Brain microvascular endothelial cell (primary cell): ENCODE data around the gene SPCS1.

Experiments used
- DNase-seq: peaks from one replicate; pipeline ENCODE4 v3.0.0-alpha.2; 2020
- H3K27ac ChIP-seq: fragments of 250-450 bp; sonication (Bioruptor Pico); 2 replicates; pipeline ENCODE4 v1.5.1; 2020; ENCODE audit warnings: mild to moderate bottlenecking, moderate library complexity
- H3K27me3 ChIP-seq: fragments of 250-450 bp; sonication (Bioruptor Pico); replicated peaks from 2 replicates; pipeline ENCODE4 v1.5.1; 2020; ENCODE audit warnings: mild to moderate bottlenecking
- H3K36me3 ChIP-seq: fragments of 250-450 bp; sonication (Bioruptor Pico); replicated peaks from 2 replicates; pipeline ENCODE4 v1.5.1; 2020; ENCODE audit warnings: mild to moderate bottlenecking
- H3K4me3 ChIP-seq: 2 replicates; pipeline ENCODE4 v1.5.1; 2011; ENCODE audit warnings: low read depth, mild to moderate bottlenecking, control low read depth, low read length, moderate library complexity
- in situ Hi-C: cut with HindIII; loops from 2 replicates; pipeline ENCODE4 v1.10.0; 2017; ENCODE audit warnings: low sequenced_read_pairs, low pct_ligation_motif_present
- TF ChIP-seq, protein P1 (sequence below): IDR thresholded peaks from 2 replicates; pipeline ENCODE4 v1.5.1; 2011; ENCODE audit warnings: low read depth, mild to moderate bottlenecking, moderate library complexity, low read length, control low read depth, inconsistent platforms; ENCODE audit errors: missing control alignments

The SPCS1 gene

DNA sequence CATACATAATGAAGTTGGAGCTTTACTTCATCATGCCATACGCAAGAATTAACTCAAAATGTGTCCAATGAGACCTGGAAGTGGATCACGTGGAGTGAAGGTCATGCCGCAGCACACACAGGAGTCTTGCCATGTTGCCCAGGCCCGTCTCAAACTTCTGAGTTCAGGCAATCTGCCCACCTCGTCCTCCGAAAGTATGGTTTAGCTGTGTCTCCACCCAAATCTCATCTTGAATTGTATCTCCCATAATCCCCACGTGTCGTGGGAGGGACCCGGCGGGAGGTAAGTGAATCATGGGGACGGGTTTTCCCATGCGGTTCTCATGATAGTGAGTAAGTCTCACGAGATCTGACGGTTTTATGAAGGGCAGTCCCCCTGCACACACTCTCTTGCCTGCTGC lies 25.7 kb downstream of the SPCS1 start:
- no peak overlapping the region for H3K27ac ChIP-seq
- peaks cover 29% of the 10 kb centered on the region for H3K36me3 ChIP-seq
- no peak for DNase-seq
- no peaks in the 10 kb centered on the region for H3K27me3 ChIP-seq
- TF ChIP-seq, protein P1, sequence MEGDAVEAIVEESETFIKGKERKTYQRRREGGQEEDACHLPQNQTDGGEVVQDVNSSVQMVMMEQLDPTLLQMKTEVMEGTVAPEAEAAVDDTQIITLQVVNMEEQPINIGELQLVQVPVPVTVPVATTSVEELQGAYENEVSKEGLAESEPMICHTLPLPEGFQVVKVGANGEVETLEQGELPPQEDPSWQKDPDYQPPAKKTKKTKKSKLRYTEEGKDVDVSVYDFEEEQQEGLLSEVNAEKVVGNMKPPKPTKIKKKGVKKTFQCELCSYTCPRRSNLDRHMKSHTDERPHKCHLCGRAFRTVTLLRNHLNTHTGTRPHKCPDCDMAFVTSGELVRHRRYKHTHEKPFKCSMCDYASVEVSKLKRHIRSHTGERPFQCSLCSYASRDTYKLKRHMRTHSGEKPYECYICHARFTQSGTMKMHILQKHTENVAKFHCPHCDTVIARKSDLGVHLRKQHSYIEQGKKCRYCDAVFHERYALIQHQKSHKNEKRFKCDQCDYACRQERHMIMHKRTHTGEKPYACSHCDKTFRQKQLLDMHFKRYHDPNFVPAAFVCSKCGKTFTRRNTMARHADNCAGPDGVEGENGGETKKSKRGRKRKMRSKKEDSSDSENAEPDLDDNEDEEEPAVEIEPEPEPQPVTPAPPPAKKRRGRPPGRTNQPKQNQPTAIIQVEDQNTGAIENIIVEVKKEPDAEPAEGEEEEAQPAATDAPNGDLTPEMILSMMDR = no peak
- in situ Hi-C loops = no loop called here
- no peak overlapping the region for H3K4me3 ChIP-seq

DNA sequence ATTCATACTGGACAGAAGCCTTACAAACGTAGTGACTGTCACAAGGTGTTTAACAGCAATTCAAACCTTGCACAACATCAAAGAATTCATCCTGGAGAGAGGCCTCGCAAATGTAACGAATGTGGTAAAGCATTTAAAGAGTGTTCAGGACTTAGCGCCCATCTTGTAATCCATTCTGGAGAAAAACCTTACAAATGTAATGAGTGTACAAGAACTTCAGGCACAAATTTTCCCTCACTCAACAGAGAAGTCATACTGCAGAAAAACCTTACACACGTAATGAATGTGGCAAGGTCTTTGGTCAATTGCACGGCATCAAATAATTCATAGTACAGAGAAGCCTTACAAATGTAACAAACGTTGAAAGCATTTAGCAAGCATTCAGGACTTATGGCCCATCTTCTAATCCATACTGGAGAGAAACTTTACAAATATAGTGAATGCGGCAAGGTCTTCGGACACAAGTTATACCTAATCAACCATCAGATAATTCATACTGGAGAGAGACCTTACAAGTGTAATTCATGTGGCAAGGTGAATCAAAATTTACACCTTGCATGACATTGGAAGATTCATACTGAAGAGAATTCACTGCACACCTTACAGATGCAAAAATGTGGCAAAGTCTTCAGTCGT lies 27.5 kb downstream of the SPCS1 start:
- TF ChIP-seq, protein P1 = no peak
- Histone ChIP-seq H3K27ac (no peak overlapping the region), H3K27me3 (no peaks in the 10 kb centered on the region), H3K4me3 (no peak overlapping the region), H3K36me3 (peaks cover 29% of the 10 kb centered on the region)
- DNase-seq = no peak
- in situ Hi-C loops = no loop called here

DNA sequence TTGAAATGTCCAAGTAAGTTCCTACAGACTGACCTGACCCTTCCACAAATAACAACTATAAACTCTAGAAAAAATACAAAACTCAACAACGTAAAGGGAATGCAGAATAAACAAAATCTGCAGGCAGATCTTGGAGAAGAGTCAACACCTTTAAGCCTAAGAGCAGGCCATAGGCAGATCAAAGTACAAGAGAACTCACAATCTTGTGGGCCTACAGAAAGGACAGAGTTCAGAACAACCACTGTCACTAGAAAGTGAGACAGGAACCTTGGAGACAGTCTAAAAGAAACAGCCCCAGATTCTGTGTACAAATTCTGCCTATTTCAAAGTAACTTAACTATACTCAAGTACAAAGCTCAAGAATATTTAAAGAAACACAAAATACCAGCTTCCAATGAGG lies 33.8 kb downstream of the SPCS1 start:
- Histone ChIP-seq H3K4me3 (no peak overlapping the region), H3K27me3 (no peaks in the 10 kb centered on the region), H3K27ac (no peak overlapping the region), H3K36me3 (peaks cover 33% of the 10 kb centered on the region)
- in situ Hi-C loops = no loop called here
- TF ChIP-seq, protein P1 = no peak
- no peak for DNase-seq

DNA sequence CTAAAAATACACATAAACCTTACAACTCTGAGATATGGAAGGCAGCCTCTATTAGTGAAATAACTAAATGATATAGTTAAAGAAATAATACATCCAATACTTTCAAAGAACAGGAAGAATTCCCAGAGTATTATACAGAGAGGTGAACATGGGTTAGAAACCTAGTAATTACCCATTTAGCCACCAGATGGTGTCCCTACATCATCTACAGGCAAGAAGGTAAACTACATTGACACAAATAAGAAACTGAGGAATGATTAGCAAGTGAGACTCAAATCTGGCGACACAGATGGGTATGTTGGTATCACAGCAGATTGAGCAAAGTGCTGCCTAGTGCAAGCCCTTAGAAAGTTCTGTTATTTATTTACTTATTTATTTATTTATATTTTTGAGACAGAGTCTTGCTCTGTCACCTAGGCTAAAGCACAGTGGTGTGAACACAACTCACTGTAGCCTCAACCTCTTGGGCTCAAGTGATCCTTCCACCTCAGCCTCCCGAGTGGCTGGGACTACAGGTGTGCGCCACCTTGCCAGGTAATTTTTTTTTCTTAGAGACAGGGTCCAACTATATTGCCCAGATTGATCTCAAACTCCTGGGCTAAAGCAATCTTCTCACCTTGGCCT lies 36.6 kb downstream of the SPCS1 start:
- DNase-seq = peak; percentile 32
- TF ChIP-seq, protein P1 = peak; percentile 44
- no peak overlapping the region for H3K27ac ChIP-seq
- no peak overlapping the region for H3K4me3 ChIP-seq
- H3K36me3 ChIP-seq = peaks cover 35% of the 10 kb centered on the region
- in situ Hi-C loops = no loop called here
- no peaks in the 10 kb centered on the region for H3K27me3 ChIP-seq

DNA sequence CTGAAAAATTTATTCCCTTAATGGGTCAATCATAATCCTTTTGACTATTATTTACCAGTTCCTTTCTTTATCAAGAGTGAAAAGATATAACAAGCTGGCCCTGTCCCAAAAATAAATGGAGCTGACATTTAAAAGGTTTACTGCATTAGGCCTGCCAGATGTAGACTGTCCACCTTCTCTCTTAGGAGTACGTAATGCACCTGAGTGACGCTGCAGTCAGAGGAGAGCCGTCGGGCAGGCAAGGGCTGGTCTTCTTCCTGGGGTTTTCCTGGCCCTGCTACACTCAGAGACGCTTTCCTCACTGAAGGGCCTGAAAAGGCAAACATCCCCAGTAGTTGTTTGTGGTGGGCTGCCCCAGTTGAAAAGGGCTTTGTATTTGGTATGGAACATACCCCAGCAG lies 37.2 kb downstream of the SPCS1 start:
- in situ Hi-C loops = no loop called here
- Histone ChIP-seq H3K36me3 (peaks cover 35% of the 10 kb centered on the region), H3K27me3 (no peaks in the 10 kb centered on the region), H3K4me3 (no peak overlapping the region), H3K27ac (no peak overlapping the region)
- DNase-seq = no peak
- TF ChIP-seq, protein P1 = no peak

DNA sequence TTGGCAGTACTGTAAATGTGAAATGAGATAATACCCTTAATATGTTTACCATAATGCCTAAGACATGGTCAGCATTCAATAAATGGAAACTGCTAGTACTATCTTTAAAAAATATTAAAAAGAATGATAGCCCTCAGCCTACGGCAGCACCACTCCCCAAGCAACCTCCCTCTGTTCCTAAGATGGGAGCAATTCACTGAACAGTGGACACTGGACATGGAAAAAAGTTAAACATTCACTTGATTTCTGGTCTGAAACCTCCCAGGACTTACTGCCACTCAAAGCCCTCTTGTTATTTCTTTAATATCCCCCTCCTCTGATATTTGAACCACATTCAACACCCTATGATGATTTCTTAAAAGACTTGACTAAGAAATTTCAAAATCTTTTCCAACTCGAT lies 37.8 kb downstream of the SPCS1 start:
- Histone ChIP-seq H3K27ac (no peak overlapping the region), H3K4me3 (no peak overlapping the region), H3K27me3 (no peaks in the 10 kb centered on the region), H3K36me3 (peaks cover 33% of the 10 kb centered on the region)
- in situ Hi-C loops = no loop called here
- TF ChIP-seq, protein P1 = no peak
- DNase-seq = no peak
